NOMO-1 treated with dmso at 0.1 percent for 144 hours (cell line): ENCODE results near the gene ASCL2.
A peak's percentile ranks its signal among the peaks of the same experiment; 100 is the strongest.
"Not testable (repeated sequence)": the region's sequence is repeated elsewhere in the genome, so short reads cannot be mapped to it uniquely, and the experiment has no call there.

ENCODE experiments used
- DNase-seq: peaks from one replicate; lab custom pipeline; 2025; ENCODE audit not compliant: unreplicated experiment; lab: John Stamatoyannopoulos, UW

Gene ASCL2

DNA sequence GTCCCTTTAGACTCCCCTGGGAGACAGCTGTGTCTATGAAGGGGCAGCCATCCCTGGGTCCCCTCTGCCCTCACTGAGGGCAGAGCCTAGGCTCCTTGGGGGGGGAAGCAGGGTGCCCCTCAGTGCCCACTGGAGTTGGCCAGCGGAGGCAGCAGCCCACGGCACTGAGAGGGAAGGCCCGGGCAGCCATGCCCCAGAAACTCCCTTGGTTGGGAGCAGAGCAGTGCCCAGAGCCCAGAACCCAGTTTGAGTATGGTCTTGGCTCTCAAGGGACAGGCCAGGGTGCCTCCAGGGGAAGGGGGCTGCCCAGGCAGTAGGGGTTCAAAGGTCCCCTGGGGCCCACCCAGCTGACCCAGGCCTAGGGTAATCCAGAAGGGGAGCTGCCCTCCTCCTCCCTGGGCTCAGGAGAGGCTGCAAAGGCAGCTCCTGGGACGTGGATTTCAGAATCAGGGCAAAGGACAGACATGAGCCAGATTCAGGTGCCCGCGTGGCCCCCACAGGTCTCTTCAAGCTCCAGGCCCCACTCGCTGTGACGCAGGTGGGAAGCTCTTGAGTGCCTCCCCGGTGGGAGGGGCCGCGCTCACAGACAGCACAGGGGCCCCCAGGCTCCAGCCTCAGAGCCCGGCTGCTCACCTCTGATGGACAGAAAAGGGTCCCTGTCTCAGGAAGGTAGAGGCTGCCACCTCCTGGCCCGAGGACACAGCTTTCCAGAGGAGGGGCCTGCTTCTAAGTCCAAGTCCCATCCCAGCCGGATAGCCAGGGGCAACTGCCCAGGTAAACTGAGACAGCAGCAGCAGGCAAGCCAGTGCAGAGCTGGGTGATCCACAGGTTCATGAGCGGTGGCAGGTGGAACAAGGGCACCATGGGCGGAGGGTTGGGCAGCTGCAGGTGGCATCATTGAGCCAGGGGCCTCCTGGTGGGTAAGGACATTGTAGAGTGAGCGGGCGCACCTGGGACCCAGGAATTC, 28.7 kb upstream of the ASCL2 start:
- no peak for DNase-seq

DNA sequence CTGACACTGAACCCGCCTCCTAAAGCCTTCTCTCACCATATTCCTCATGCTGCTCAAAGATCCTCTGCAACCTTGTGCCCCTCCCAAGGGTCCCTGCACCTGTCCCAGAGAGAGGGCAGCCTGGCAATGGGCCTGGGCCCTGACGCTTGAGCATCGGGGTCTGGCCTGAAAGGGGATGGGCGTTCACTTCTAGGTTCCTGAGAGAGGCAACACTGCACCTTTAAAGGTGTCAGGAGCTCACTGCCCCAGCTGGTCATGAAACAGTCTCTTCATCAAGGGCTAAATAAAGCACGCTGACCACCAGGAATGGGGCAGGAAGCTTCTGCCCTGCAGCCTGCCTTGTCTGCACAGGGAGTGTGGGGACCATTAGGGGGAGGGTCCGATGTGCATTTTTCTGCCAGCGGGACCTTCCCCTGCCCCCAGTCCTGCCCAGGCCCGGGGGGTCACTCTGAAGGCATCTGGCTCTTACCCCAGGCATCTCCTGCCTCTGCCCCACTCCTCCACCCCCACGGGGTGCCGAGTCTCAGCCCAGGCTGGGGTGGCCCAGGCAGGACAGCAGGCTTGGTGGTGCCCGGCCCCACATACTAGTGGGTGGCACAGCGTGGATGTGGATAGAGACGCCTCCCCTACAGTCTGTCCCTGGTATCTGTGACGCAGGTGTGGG, 27.9 kb upstream of the ASCL2 start:
- no peak for DNase-seq

DNA sequence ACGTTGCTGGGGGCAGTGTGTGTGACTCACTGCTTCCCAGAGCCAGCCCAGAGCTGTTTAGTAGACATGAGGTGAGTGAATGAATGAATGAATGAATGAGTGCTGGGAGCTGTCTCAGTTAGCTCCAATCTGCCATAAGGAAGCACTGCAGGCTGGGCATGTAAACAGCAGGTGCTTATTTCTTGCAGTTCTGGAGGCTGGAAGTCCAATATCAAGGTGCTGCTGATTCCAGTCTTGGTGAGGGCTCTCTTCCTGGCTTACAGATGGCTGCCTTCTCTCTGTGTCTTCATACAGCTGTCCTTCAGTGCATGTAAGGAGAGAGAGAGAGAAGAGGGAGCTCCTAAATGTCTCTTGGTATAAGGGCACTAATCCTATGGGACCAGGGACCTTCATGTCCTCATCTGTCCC, 27.2 kb upstream of the ASCL2 start:
- DNase-seq, result no peak

DNA sequence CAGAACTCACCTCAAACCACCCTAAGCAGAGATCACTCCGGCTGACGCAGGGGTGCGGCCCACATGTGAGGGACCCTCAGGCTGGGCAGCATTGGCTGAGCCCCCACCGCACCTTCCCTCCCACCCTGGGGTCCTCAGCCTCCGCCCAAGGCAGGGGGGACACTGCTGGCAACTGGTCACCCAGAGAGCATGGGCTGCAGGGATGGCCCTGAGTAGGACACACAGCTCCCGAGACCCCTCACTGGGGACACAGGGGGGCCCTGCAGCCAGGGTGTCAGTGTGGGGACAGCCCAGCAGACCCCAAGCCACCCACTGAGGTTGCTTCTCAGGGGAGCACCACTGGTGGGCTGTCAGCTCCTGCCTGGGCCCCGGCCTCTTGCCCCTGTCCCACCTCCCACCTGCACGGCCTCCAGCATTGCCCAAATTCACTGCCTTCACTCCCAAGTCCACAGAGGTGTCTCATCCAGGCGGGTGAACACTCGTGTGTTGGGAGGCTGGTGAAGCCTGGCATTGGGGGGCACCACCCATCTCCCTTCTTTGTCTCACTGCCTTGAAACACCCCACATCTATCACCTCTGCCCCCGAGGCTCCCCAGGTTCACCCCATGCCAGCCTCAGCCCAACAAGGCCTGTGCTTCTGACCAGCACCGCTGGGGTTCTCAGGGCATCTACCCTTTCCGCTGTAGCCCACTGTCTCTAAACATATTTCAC, 26.7 kb upstream of the ASCL2 start:
- DNase-seq, result no peak

DNA sequence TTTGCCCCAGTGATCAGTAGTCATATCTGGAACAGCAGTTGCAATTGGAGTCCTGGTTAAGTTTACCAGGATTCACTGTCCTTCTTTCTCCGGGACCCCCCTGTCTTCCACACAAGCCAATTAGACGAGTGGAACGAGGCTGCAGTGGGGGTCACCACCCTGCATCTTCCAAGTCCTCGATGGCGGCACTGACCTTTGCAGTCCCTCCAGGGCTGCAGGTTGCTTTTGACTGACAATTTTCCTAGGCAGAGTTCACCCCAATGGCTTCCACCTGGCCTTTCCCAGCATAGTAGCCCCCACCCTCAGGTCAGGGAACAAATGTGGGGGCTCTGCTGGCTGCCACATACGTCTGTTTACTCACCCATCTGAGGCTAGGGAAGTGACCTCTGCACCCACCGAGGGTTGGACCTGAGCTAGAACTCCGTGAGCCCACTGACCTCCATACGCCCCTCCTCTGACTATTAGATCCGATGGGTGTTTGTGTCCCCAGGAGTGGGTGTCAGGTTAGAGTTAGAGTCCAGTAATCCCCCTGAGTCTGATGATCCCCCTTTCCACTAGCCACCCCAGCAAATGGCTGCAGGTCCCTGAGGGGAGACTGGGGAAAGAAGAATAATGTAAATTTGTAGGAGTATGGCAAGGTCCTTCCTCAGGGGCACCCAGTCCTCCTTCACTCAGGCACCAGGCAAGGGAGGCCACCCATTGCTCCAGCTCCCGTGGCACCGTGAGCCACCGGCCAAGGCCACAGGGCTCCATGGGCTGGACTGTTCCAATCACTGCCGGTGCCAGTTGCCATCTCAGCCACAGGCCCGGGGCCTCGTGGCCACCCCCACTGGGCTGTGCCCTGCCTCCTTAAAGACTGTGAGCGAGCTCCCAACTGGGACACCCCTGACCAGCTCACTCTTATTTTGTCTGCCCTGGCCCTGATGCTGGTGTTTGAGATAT, 25.9 kb upstream of the ASCL2 start:
- DNase-seq, result no peak

DNA sequence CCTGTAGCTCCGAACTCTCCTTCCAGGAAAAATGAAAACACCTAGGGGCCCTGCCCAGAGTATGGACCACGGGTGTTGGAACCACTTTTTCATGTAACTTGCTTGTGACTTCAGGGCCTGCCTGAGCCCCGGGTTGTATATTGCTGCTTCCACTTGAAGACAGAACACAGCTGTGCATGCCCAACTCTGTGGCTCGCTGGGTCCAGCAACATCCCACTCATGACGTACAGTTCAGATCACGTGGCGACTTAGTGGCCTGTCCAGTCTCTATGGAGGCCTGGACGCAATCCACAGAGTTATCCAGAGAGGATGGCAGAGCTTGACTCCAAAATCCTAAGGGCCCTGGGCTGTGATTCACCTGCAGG, 24.5 kb upstream of the ASCL2 start:
- DNase-seq, result no peak

DNA sequence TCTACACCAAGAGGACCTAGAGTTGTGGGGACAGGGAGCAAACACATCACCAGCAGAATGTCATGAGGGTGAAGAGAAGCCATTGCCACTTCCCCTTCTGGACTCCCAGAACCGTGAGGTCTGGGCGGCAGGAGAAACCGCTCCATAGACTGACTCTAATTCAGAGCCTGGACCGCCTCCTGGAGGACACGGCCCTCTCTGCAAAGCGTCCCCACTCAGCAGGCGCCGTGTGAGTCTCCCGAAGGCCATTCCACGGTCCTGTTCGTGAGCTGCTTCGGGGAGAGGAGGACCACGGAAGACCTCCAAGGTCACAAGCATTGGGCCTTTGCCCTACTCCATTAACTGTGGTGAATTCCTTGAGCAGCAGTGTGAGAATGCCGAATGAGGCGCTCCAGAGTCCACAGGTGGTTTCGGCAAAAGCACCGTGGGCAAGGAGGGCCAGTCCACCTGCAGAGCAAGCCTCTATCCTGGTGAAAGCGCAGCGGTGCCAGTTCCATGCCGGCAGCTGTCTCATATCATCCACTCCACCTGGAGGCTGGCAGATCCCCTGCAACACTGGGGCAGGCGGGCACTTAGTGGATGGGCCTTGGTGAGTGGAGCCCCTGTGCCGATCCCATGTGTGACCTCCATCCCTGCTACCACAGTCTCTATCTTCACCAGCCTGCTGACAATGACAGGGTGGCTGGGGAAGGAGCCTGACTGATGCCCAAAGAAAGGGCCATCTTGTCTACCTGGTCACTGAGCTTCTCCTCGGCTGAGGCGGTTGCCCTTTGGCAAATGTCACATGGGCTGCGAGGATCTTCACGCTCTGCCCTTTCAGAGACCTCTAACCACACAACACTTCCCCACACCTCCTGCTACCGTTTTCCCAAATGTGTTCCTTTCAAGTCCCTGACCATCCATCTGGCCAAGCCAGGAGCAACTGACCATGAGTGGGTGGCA, 23.9 kb upstream of the ASCL2 start:
- DNase-seq, result peak; percentile 67

DNA sequence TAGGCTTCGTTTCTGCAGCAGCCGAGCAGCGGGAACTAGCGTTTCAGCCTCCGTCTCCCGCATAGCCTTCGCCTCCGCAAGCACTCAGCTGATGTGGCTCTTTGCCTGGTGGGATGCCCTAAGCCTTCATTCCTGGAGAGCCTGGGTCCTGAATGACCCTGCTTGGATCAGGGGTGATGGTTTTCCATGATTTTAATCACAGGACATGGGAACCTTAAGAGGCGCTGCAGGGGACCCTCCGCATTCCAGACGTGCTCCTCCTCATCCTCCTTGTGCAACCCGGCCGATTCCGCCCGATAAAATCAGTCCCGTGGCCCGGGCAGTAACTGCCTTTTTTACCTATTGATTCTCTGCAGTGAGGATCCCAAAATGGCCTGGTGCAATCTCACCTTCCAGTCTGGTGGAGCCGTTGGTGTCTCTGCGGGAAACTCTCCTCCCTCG, 23.2 kb upstream of the ASCL2 start:
- DNase-seq, result no peak

DNA sequence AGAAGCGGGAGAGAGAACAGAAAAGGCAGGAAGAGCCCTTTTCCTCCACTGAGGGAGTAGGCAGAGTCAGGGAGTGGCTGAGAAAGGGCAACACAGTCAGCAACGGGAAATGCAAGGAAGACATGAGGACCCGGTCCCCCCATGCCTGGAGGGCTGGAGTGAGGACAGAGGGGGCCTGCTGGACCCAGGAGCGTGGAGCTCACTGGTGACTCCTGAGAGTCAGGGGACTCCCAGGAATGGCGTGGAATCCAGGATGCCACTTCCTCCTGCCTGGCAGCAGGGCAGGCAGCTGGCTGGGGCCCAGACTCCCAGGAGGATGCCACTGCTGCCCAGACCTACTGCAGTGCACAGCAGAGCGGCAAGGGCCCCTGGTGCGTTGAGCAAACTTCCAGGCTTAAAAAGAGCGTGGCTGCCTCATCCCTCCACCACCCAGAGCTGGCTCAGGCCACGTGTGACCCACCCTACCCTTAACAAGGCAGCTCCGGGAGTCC, 20.0 kb upstream of the ASCL2 start:
- no peak for DNase-seq

DNA sequence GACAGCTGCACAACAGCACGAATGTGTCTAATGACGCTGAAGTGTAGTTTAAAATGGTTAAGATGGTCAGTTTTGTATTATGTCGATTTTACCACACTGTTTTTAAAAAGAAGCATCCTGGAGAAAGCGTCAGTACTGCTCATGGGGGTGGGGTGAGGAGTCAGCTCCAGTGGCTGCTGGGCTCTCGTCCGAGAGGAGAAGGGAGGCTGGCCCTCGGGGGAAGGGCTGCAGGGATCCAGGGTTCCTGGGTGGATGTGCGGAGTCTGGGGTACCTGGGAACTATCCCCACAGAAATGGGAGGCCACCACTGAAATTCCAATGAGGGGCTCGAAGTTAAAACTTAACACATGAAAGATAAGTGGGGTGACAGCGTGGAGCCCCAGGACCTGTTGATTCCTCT, 19.5 kb upstream of the ASCL2 start:
- DNase-seq, result no peak

DNA sequence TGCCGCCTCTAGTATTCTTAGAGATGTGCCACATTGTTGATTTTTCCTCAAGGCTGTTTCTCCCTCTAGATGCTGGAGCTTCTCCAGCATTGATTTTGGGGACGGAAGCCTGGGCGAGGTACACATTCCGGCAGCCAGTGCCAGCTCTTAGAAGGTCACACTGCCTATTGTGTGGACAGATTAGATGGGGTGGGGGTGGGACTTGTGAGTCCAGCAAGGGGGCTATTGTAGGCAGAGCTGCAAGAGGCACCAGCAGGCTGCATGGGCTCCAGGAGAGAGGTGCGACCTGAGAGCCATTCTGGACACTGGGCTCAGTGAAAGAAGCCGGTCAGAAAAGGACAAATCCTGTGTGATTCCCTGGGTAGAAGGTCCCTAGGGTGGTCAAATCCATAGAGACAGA, 19.0 kb upstream of the ASCL2 start:
- DNase-seq, result no peak

DNA sequence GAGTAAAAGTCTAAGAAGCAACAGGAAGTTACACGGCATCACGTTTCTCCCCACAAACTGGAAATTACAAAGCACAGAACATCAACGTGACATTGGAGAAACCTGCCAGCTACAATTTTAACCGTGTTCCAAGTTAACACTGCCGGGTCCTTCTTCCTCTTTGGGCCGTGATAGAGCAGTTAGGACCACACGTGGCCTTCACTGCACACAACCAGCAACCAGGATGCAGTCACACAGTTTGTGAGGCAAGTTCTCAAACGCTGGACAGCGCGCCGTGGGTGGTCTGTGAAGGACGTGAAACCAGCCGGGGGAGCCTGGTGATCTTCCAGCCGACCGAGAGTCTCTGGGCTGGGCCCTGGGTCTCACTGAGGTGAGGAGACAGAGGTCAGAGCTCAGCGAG, 16.7 kb upstream of the ASCL2 start:
- DNase-seq, result peak; percentile 63

DNA sequence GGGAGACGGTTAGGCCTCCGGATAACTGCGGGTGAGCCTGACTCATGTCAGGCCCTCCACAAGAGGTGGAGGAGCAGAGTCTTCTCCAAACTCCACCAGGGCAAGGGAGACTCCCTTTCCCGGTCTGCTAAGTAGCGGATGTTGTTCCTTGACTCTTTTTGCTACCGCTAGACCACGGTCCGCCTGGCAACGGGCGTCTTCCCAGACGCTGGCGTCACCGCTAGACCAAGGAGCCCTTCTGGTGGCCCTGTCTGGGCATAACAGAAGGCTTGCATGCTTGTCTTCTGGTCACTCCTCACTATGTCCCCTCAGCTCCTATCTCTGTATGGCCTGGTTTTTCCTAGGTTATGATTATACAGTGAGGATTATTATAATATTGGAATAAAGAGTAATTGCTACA, 16.0 kb upstream of the ASCL2 start:
- DNase-seq, result not testable (repeated sequence)

DNA sequence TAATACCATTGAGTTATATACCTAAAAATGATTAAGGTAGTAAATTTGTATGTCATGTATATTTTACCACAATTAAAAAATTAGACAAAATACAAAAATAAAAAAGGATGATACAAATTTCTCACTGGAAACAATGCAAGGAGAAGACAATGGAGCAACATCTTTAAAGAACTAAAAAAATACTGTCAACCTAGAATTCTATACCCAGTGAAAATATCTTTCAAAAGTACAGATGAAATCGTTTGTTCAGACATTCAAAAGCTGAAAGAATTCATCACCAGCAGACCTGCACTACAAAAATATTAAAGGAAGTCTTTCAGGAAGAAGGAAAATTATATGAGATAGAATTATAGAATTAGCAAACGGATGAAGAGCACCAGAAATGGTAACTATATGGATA, 9.8 kb upstream of the ASCL2 start:
- no peak for DNase-seq

DNA sequence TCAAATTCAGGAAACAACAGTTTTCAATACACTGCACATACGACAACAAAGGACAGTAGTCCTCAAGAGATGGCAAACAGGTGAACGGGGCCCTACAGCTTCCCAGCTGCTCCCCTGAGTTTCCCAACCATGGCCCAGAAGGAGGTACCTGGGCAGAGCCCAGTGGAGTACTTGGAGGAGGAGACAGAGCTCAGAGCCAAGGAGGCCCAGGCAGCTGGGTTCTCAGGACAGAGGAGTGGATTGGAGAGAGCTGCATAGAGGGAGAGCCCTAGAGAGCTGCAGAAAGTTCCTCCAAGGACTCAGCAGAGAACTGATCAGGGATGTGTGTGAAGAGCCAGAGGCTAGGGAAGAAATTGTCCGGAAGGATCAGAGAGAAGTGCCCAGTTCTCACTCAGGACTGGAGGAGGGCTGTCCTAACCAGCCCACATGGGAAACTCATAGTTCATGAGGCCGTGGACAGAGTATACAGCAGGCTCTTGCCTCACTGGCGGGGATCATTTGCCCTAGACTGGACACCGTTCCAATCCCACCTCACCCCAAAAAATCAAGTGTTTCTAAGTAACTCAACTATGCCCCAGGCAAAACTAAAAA, 7.6 kb upstream of the ASCL2 start:
- no peak for DNase-seq

DNA sequence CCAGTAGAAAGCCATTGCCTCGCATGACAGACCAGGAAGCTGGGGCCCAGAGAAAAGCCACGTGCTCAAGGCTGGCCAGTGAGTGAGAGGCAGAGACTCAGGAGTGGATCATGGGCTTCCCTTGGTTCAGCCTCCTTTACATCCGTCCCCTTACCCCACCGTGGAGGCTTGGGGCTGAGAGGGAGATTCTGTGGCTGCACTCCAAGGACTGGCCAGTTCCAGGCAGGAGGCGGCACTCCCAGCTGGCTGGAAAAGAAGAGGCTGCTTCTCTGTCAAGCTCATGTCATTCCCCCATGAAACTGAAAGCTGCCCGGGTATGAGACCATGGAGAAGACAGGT, 6.6 kb upstream of the ASCL2 start:
- no peak for DNase-seq

DNA sequence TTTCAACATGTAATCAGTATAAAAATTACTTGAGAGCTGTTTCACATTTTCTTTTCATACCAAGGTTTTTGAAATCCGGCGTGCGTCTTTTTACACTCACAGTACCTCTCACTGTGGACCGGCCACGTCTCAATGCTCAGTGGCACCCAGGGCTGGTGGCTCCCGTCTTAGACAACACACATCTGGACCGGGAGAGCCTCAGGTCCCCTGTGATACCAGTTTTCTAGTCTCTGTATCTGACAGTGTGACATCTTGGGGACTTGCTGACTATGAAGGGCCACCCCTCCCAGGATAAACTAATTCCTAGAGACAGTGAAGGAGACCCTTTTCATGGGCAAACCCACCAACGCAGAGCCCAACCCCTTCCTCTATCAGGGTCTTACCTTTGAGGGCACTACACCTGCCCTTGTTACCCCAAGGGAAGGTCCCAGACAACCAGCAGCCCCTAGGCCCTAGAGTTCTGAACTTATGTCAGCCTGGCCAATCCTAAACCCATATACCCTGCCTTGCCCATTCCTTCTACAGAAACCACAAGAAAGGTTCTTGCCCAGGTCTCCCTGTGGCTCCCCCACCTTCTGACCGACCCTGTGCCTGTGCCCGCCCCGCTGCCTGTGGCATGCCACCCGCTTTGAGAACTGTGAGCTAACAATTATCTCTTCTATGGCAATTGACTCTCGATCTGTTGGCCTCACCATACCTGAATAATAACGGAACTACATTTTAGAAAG, 6.1 kb upstream of the ASCL2 start:
- DNase-seq, result no peak
